ENCODE measurements around the gene PRSS53.

GRCh38 chr16:31106509-31107464, 18.0 kb upstream of the PRSS53 start:
- no peak for TF ChIP-seq CTCF (IDR thresholded peaks at IDR 0.05)
- TF ChIP-seq POLR2A (IDR thresholded peaks at IDR 0.05) = no peak
- no peak for TF ChIP-seq POLR2AphosphoS5 (IDR thresholded peaks at IDR 0.05)

All from sigmoid colon (tissue), 4 donors.